ENCODE results near the gene RWDD2A. TPM values are rescaled to one million over a fixed set of nuclear protein-coding genes. Genes with fewer than 3 reads are reported as not detected.
A peak's percentile ranks its signal among the peaks of the same experiment; 100 is the strongest.

Gene RWDD2A
- total RNA-seq, 1 donor from 2014 or later, result 2.8 TPM

GRCh38 chr6:83192456-83192855 lies 701 bp upstream of the RWDD2A start:
- no peak for DNase-seq
- intact Hi-C loops (cut with DNase I), result loop anchor here (10.0 kb wide), 1 partner anchor 948 kb away; the partner anchor contains the start of gene IBTK

GRCh38 chr6:83193747-83194566 lies 800 bp downstream of the RWDD2A start:
- intact Hi-C loops (cut with DNase I), result loop anchor here (10.0 kb wide), 1 partner anchor 949 kb away; the partner anchor contains the start of gene IBTK
- peak; percentile 63 for DNase-seq

More at GRCh38 chr6:83192456-83192855, 701 bp upstream of the RWDD2A start:
- ATAC-seq (ENCODE audit: poor library complexity), result no peak

GRCh38 chr6:83198486-83199172 lies 5.5 kb downstream of the RWDD2A start:
- no peak for DNase-seq
- intact Hi-C loops (cut with DNase I), result loop anchor here (10.0 kb wide), 1 partner anchor 954 kb away; the partner anchor contains the start of gene IBTK
- ATAC-seq (ENCODE audit: poor library complexity), result no peak

More at GRCh38 chr6:83193747-83194566, 800 bp downstream of the RWDD2A start:
- peak; percentile 70 for ATAC-seq (ENCODE audit: poor library complexity)

GRCh38 chr6:83199173-83199862 lies 6.2 kb downstream of the RWDD2A start:
- DNase-seq (no peak), ATAC-seq (ENCODE audit: poor library complexity) (no peak)
- intact Hi-C loops (cut with DNase I), result loop anchor here (10.0 kb wide), 1 partner anchor 955 kb away; the partner anchor contains the start of gene IBTK

- ATAC-seq (ENCODE audit: poor library complexity) (no peak), DNase-seq (no peak)
- intact Hi-C loops (cut with DNase I), result loop anchor here (10.0 kb wide), 1 partner anchor 955 kb away; the partner anchor contains the start of gene IBTK
Measured at GRCh38 chr6:83199863-83200225, 6.7 kb downstream of the RWDD2A start.

GRCh38 chr6:83202031-83202430 lies 8.9 kb downstream of the RWDD2A start:
- intact Hi-C loops (cut with DNase I), result no loop called here
- no peak for ATAC-seq (ENCODE audit: poor library complexity)
- DNase-seq, result no peak

GRCh38 chr6:83215131-83216047 lies 22.2 kb downstream of the RWDD2A start:
- ATAC-seq (ENCODE audit: poor library complexity), result peak; percentile 97
- peak; percentile 52 for DNase-seq
- intact Hi-C loops (cut with DNase I), result loop anchor here (5.0 kb wide), 1 partner anchor 148 kb away; the partner anchor contains the start of genes DOP1A and UBE3D

GRCh38 chr6:83216806-83217205 lies 23.6 kb downstream of the RWDD2A start:
- ATAC-seq (ENCODE audit: poor library complexity) (no peak), DNase-seq (no peak)
- intact Hi-C loops (cut with DNase I), result loop anchor here (5.0 kb wide), 1 partner anchor 150 kb away; the partner anchor contains the start of genes DOP1A and UBE3D

- DNase-seq (no peak), ATAC-seq (ENCODE audit: poor library complexity) (no peak)
- intact Hi-C loops (cut with DNase I), result loop anchor here (5.0 kb wide), 1 partner anchor 151 kb away; the partner anchor contains the start of genes DOP1A and UBE3D
Measured at GRCh38 chr6:83218646-83219045, 25.5 kb downstream of the RWDD2A start.

GRCh38 chr6:83220121-83220520 lies 27.0 kb downstream of the RWDD2A start:
- no peak for ATAC-seq (ENCODE audit: poor library complexity)
- DNase-seq, result no peak

GRCh38 chr6:83221276-83221675 lies 28.1 kb downstream of the RWDD2A start:
- DNase-seq (no peak), ATAC-seq (ENCODE audit: poor library complexity) (no peak)
- intact Hi-C loops (cut with DNase I), result loop anchor here (5.0 kb wide), 1 partner anchor 296 kb away; no protein-coding TSS in a partner anchor

More at GRCh38 chr6:83220121-83220520, 27.0 kb downstream of the RWDD2A start:
- intact Hi-C loops (cut with DNase I), result loop anchor here (5.0 kb wide), 1 partner anchor 297 kb away; no protein-coding TSS in a partner anchor

- ATAC-seq (ENCODE audit: poor library complexity) (no peak), DNase-seq (no peak)
- intact Hi-C loops (cut with DNase I), result loop anchor here (5.0 kb wide), 1 partner anchor 295 kb away; no protein-coding TSS in a partner anchor
Measured at GRCh38 chr6:83221889-83222479, 28.8 kb downstream of the RWDD2A start.

- intact Hi-C loops (cut with DNase I), result no loop called here
- DNase-seq (no peak), ATAC-seq (ENCODE audit: poor library complexity) (no peak)
Measured at GRCh38 chr6:83226517-83226916, 33.4 kb downstream of the RWDD2A start.

- intact Hi-C loops (cut with DNase I), result no loop called here
- ATAC-seq (ENCODE audit: poor library complexity) (no peak), DNase-seq (no peak)
Measured at GRCh38 chr6:83231146-83231545, 38.0 kb downstream of the RWDD2A start.

- DNase-seq (no peak), ATAC-seq (ENCODE audit: poor library complexity) (no peak)
- intact Hi-C loops (cut with DNase I), result no loop called here
Measured at GRCh38 chr6:83247471-83247870, 54.3 kb downstream of the RWDD2A start.
